HK-2 (cell line): ENCODE results near the gene NTNG1.
"Not testable (repeated sequence)": the region's sequence is repeated elsewhere in the genome, so short reads cannot be mapped to it uniquely, and the experiment has no call there.

Experiments used
- DNase-seq: peaks from one replicate; pipeline ENCODE4 v3.0.0-alpha.2; 2018; ENCODE audit not compliant: unreplicated experiment

Gene NTNG1

GRCh38 chr1:107198561-107198960 is 57.7 kb downstream of the NTNG1 start:
- DNase-seq: no peak

GRCh38 chr1:107200631-107201030 is 59.8 kb downstream of the NTNG1 start:
- DNase-seq: no peak

- DNase-seq: no peak
These were observed 61.2 kb downstream of the NTNG1 start for GRCh38 chr1:107202007-107202406.

GRCh38 chr1:107213225-107213624 is 72.4 kb downstream of the NTNG1 start:
- DNase-seq: no peak

GRCh38 chr1:107220036-107220435 is 79.2 kb downstream of the NTNG1 start:
- no peak for DNase-seq

- DNase-seq: no peak
These were observed 84.9 kb downstream of the NTNG1 start for GRCh38 chr1:107225706-107226105.

GRCh38 chr1:107228704-107229371 is 88.0 kb downstream of the NTNG1 start:
- DNase-seq: no peak

- DNase-seq: no peak
These were observed 88.9 kb downstream of the NTNG1 start for GRCh38 chr1:107229711-107230110.

- DNase-seq: no peak
These were observed 89.3 kb downstream of the NTNG1 start for GRCh38 chr1:107230121-107230520.

GRCh38 chr1:107231291-107231690 is 90.5 kb downstream of the NTNG1 start:
- no peak for DNase-seq

GRCh38 chr1:107232426-107232825 is 91.6 kb downstream of the NTNG1 start:
- DNase-seq: no peak

- not testable (repeated sequence) for DNase-seq
These were observed 95.9 kb downstream of the NTNG1 start for GRCh38 chr1:107236760-107237159.

GRCh38 chr1:107243461-107243860 is 102.6 kb downstream of the NTNG1 start:
- no peak for DNase-seq

- no peak for DNase-seq
These were observed 104.1 kb downstream of the NTNG1 start for GRCh38 chr1:107244709-107245500.

- DNase-seq: no peak
These were observed 106.0 kb downstream of the NTNG1 start for GRCh38 chr1:107246775-107247345.

GRCh38 chr1:107247679-107248078 is 106.8 kb downstream of the NTNG1 start:
- DNase-seq: no peak

- no peak for DNase-seq
These were observed 109.3 kb downstream of the NTNG1 start for GRCh38 chr1:107250169-107250568.

GRCh38 chr1:107251083-107251482 is 110.2 kb downstream of the NTNG1 start:
- DNase-seq: no peak

- DNase-seq: no peak
These were observed 111.0 kb downstream of the NTNG1 start for GRCh38 chr1:107251839-107252238.

- no peak for DNase-seq
These were observed 111.4 kb downstream of the NTNG1 start for GRCh38 chr1:107252271-107252670.

- DNase-seq: no peak
These were observed 113.5 kb downstream of the NTNG1 start for GRCh38 chr1:107254306-107254705.

- no peak for DNase-seq
These were observed 114.6 kb downstream of the NTNG1 start for GRCh38 chr1:107255469-107255868.
